GM23338 (cell line): ENCODE results near the gene CPT2. TPM values are rescaled to one million over a fixed set of nuclear protein-coding genes. Genes with fewer than 3 reads are reported as not detected.

ENCODE experiments used
- ATAC-seq: fragments of 200-7000 bp; cut with Tn5 transposase; 3 replicates; pipeline ENCODE4 v1.9.1; 2020
- DNase-seq: peaks from one replicate; pipeline ENCODE4 v3.0.0-alpha.2; 2015; ENCODE audit warnings: low spot score
- H2AFZ ChIP-seq: fragments of 200-600 bp; sonication (generic); 2 replicates; pipeline ENCODE4 v1.8.0; 2016; ENCODE audit warnings: antibody characterized with exemption, mild to moderate bottlenecking, moderate library complexity
- H3F3A ChIP-seq: fragments of 200-600 bp; sonication (generic); replicated peaks from 2 replicates; pipeline ENCODE4 v1.8.0; 2017; ENCODE audit warnings: antibody characterized with exemption, mixed run types, low read depth
- H3K27ac ChIP-seq: fragments of 200-600 bp; sonication (generic); 2 replicates; pipeline ENCODE4 v1.6.1; 2016; ENCODE audit warnings: low read depth
- H3K27me3 ChIP-seq: fragments of 200-600 bp; sonication (generic); 2 replicates; pipeline ENCODE4 v1.8.0; 2016; ENCODE audit warnings: mild to moderate bottlenecking, mixed run types, moderate library complexity; ENCODE audit not compliant: insufficient read depth
- H3K36me3 ChIP-seq: fragments of 200-600 bp; sonication (generic); 2 replicates; pipeline ENCODE4 v1.8.0; 2016; ENCODE audit warnings: mild to moderate bottlenecking; ENCODE audit not compliant: insufficient read depth
- H3K4me1 ChIP-seq: fragments of 200-600 bp; sonication (generic); 2 replicates; pipeline ENCODE4 v1.8.0; 2016; ENCODE audit warnings: mild to moderate bottlenecking, moderate library complexity; ENCODE audit not compliant: insufficient read depth
- H3K4me2 ChIP-seq: fragments of 200-600 bp; sonication (generic); 2 replicates; pipeline ENCODE4 v1.7.1; 2017; ENCODE audit warnings: mixed run types
- H3K4me3 ChIP-seq: fragments of 200-600 bp; sonication (generic); 2 replicates; pipeline ENCODE4 v1.6.1; 2016; ENCODE audit warnings: mixed run types
- H3K79me2 ChIP-seq: fragments of 200-600 bp; sonication (generic); replicated peaks from 2 replicates; pipeline ENCODE4 v1.8.0; 2017; ENCODE audit warnings: mild to moderate bottlenecking; ENCODE audit not compliant: insufficient read depth
- H3K9me2 ChIP-seq: fragments of 200-600 bp; sonication (generic); 2 replicates; pipeline ENCODE4 v1.8.0; 2017; ENCODE audit not compliant: insufficient read depth
- H4K20me1 ChIP-seq: fragments of 200-600 bp; sonication (generic); replicated peaks from 2 replicates; pipeline ENCODE4 v1.8.0; 2017; ENCODE audit warnings: mild to moderate bottlenecking; ENCODE audit not compliant: insufficient read depth
- H3K27ac Mint-ChIP-seq: 2 replicates; pipeline ENCODE4 v1.8.0; 2020; ENCODE audit warnings: inconsistent platforms, mild to moderate bottlenecking, moderate library complexity, mixed read lengths
- H3K27me3 Mint-ChIP-seq: 3 replicates; pipeline ENCODE4 v1.8.0; 2022; ENCODE audit warnings: low read depth, mild to moderate bottlenecking, moderate library complexity, mixed read lengths, inconsistent platforms; ENCODE audit not compliant: insufficient read depth, poor library complexity
- H3K36me3 Mint-ChIP-seq: 3 replicates; pipeline ENCODE4 v1.8.0; 2021; ENCODE audit warnings: low read depth, mild to moderate bottlenecking, inconsistent platforms, moderate library complexity, mixed read lengths
- H3K4me1 Mint-ChIP-seq: 3 replicates; pipeline ENCODE4 v1.8.0; 2020; ENCODE audit warnings: mild to moderate bottlenecking, inconsistent platforms, mixed read lengths
- H3K4me3 Mint-ChIP-seq: 3 replicates; pipeline ENCODE4 v1.8.0; 2021; ENCODE audit warnings: moderate library complexity, mild to moderate bottlenecking, inconsistent platforms, mixed read lengths
- H3K9me3 Mint-ChIP-seq: 3 replicates; pipeline ENCODE4 v1.8.0; 2020; ENCODE audit warnings: moderate library complexity, mild to moderate bottlenecking, inconsistent platforms, mixed read lengths
- CREB1 ChIP-seq: fragments of 250-450 bp; sonication (Bioruptor Pico); IDR thresholded peaks from 2 replicates; pipeline ENCODE4 v1.5.0; 2020; ENCODE audit warnings: low read depth, mild to moderate bottlenecking, moderate library complexity
- CTCF ChIP-seq, 2 experiments: fragments of 200-600 bp in 1 of 2; sonication (generic) in 1 of 2; conservative IDR thresholded peaks; 2 replicates each; pipeline versions ENCODE4 v1.5.1 to v1.6.1; 2016 to 2017; ENCODE audit warnings: antibody characterized with exemption in 2 of 2, low read depth in 2 of 2, mild to moderate bottlenecking in 2 of 2, moderate library complexity in 1 of 2
- EZH2 ChIP-seq: fragments of 200-600 bp; sonication (generic); IDR thresholded peaks from one replicate; pipeline ENCODE4 v1.8.0; 2017; ENCODE audit warnings: antibody characterized with exemption, mild to moderate bottlenecking, low read depth; ENCODE audit not compliant: unreplicated experiment
- EZH2phosphoT487 ChIP-seq: fragments of 200-600 bp; sonication (generic); IDR thresholded peaks from one replicate; pipeline ENCODE4 v1.8.1; 2018; ENCODE audit warnings: antibody characterized with exemption; ENCODE audit not compliant: unreplicated experiment
- JUNB ChIP-seq: IDR thresholded peaks from one replicate; pipeline ENCODE4 v1.6.1; 2016; ENCODE audit warnings: antibody characterized with exemption; ENCODE audit not compliant: unreplicated experiment
- POLR2AphosphoS5 ChIP-seq: IDR thresholded peaks from 2 replicates; pipeline ENCODE4 v1.6.1; 2016; ENCODE audit warnings: antibody characterized with exemption, low read depth
- STAT1 ChIP-seq: IDR thresholded peaks from one replicate; pipeline ENCODE4 v1.6.1; 2016; ENCODE audit warnings: antibody characterized with exemption; ENCODE audit not compliant: unreplicated experiment
- ZNF114 ChIP-seq: fragments of 250-450 bp; sonication (Bioruptor Pico); IDR thresholded peaks from 2 replicates; pipeline ENCODE4 v1.5.0; 2020; ENCODE audit warnings: mild to moderate bottlenecking, moderate library complexity
- polyA plus RNA-seq: library from polyadenylated mRNA; unstranded; fragments of >200 nt; fragmentation: Nextera tagmentation; extraction: Ambion mirVana; gene quantifications from 2 replicates; pipeline ENCODE4 v1.2.1, GENCODE V29; 2016
- total RNA-seq: library from RNA; depleted of rRNA; stranded (reverse); fragments of >200 nt; shearing (Covaris generic); gene quantifications from 2 replicates; pipeline ENCODE4 v1.2.3, GENCODE V29; 2014
- TF ChIP-seq, protein P1 (sequence below): IDR thresholded peaks from one replicate; pipeline ENCODE4 v1.6.1; 2018; ENCODE audit warnings: antibody characterized with exemption; ENCODE audit not compliant: unreplicated experiment
- TF ChIP-seq, protein P2 (sequence below): IDR thresholded peaks from 2 replicates; pipeline ENCODE4 v1.6.1; 2016; ENCODE audit warnings: antibody characterized with exemption

The CPT2 gene
- total and polyA plus RNA-seq, 2 experiments from 2014 or later = 11.2 to 30.6 TPM

DNA sequence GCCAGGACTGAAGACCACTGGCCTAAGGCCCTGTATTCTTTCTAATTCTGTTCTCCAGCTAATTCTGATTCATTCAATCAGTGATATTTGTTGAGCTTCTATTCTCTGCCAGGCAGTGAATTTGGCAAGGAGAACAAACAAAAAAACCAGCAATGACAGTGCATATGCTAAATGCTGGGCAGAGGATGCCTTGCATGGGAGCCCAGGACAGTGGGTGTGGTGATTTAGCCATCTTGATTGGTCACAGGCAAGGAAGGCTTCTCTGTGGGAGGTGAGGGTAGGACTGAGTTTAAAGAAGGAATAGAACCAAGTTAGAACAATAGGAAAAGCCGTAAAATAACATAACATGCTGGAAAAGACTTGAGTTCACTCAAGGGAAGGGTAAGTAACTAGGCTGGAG lies 9.2 kb upstream of the CPT2 start:
- Mint-ChIP-seq H3K27ac (no peak overlapping the region), H3K4me1 (peaks cover 8% of the 10 kb centered on the region; the same call in 2 of the 3 replicates), H3K27me3 (peaks cover 2% of the 10 kb centered on the region), H3K4me3 (no peak overlapping the region), H3K36me3 (no peaks in the 10 kb centered on the region), H3K9me3 (no peaks in the 10 kb centered on the region; the same call in 2 of the 3 replicates)
- Histone ChIP-seq H3K79me2 (no peaks in the 10 kb centered on the region), H3K9me2 (no peaks in the 10 kb centered on the region), H3F3A (no peaks in the 10 kb centered on the region), H3K27me3 (no peaks in the 10 kb centered on the region), H3K36me3 (no peaks in the 10 kb centered on the region), H4K20me1 (no peaks in the 10 kb centered on the region), H2AFZ (no peak overlapping the region), H3K27ac (no peak overlapping the region), H3K4me3 (no peak overlapping the region), H3K4me2 (no peak overlapping the region), H3K4me1 (no peaks in the 10 kb centered on the region)
- peak; percentile 25; the same call in 2 of the 3 replicates for ATAC-seq
- TF ChIP-seq JUNB = no peak
- no peak for TF ChIP-seq EZH2
- TF ChIP-seq, protein P1, sequence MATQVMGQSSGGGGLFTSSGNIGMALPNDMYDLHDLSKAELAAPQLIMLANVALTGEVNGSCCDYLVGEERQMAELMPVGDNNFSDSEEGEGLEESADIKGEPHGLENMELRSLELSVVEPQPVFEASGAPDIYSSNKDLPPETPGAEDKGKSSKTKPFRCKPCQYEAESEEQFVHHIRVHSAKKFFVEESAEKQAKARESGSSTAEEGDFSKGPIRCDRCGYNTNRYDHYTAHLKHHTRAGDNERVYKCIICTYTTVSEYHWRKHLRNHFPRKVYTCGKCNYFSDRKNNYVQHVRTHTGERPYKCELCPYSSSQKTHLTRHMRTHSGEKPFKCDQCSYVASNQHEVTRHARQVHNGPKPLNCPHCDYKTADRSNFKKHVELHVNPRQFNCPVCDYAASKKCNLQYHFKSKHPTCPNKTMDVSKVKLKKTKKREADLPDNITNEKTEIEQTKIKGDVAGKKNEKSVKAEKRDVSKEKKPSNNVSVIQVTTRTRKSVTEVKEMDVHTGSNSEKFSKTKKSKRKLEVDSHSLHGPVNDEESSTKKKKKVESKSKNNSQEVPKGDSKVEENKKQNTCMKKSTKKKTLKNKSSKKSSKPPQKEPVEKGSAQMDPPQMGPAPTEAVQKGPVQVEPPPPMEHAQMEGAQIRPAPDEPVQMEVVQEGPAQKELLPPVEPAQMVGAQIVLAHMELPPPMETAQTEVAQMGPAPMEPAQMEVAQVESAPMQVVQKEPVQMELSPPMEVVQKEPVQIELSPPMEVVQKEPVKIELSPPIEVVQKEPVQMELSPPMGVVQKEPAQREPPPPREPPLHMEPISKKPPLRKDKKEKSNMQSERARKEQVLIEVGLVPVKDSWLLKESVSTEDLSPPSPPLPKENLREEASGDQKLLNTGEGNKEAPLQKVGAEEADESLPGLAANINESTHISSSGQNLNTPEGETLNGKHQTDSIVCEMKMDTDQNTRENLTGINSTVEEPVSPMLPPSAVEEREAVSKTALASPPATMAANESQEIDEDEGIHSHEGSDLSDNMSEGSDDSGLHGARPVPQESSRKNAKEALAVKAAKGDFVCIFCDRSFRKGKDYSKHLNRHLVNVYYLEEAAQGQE = no peak
- no peak for TF ChIP-seq CREB1
- TF ChIP-seq, protein P2, sequence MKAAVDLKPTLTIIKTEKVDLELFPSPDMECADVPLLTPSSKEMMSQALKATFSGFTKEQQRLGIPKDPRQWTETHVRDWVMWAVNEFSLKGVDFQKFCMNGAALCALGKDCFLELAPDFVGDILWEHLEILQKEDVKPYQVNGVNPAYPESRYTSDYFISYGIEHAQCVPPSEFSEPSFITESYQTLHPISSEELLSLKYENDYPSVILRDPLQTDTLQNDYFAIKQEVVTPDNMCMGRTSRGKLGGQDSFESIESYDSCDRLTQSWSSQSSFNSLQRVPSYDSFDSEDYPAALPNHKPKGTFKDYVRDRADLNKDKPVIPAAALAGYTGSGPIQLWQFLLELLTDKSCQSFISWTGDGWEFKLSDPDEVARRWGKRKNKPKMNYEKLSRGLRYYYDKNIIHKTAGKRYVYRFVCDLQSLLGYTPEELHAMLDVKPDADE = no peak
- TF ChIP-seq POLR2AphosphoS5 = no peak
- no peak for TF ChIP-seq CTCF (conservative IDR thresholded peaks at IDR 0.05; ENCODE audit: low read depth in 2 of 2)
- no peak for TF ChIP-seq ZNF114 (CRISPR knock-in tag)
- TF ChIP-seq EZH2phosphoT487 = no peak
- DNase-seq = no peak

- Histone ChIP-seq H3K4me1 (no peaks in the 10 kb centered on the region), H3K4me3 (no peak overlapping the region), H3K27me3 (no peaks in the 10 kb centered on the region), H3K4me2 (no peak overlapping the region), H3K79me2 (no peaks in the 10 kb centered on the region), H3K27ac (no peak overlapping the region), H4K20me1 (no peaks in the 10 kb centered on the region), H3F3A (no peaks in the 10 kb centered on the region), H3K36me3 (no peaks in the 10 kb centered on the region), H2AFZ (no peak overlapping the region), H3K9me2 (no peaks in the 10 kb centered on the region)
- Mint-ChIP-seq H3K4me3 (no peak overlapping the region), H3K27ac (no peak overlapping the region), H3K36me3 (no peaks in the 10 kb centered on the region), H3K4me1 (peaks cover 8% of the 10 kb centered on the region; the same call in 2 of the 3 replicates), H3K9me3 (no peaks in the 10 kb centered on the region; the same call in 2 of the 3 replicates), H3K27me3 (peaks cover 2% of the 10 kb centered on the region)
- DNase-seq (no peak), ATAC-seq (no peak)
- TF ChIP-seq STAT1 (no peak), EZH2 (no peak), JUNB (no peak)
- TF ChIP-seq, protein P1 = no peak
These were observed 8.5 kb upstream of the CPT2 start for GRCh38 chr1:53188099-53188498.
